ENCODE measurements around the gene MT2A. TPM values are rescaled to one million over a fixed set of nuclear protein-coding genes. Genes with fewer than 3 reads are reported as not detected.

The MT2A gene
- total and polyA plus RNA-seq, 2 donors (not counting 1 experiment from before 2014, with no cell fraction given), result 3.1 to 14.4 TPM

- peaks cover 0 to 3% of the 10 kb centered on the region in 2 donors for H3K4me1 ChIP-seq (ENCODE audit: control insufficient read depth in 2 of 2, insufficient read depth in 2 of 2, low read length in 2 of 2)
- peaks cover 6% of the 10 kb centered on the region for H3K27me3 Mint-ChIP-seq
- H2AFZ ChIP-seq (ENCODE audit: insufficient read depth, low read depth, low read length, poor library complexity, severe bottlenecking), result peak overlapping the region; percentile 28
- POLR2A ChIA-PET, result interaction anchor here (1.0 kb wide), 1 partner anchor 24 kb away, joined by 4 read pairs; no protein-coding TSS in a partner anchor
- peak; percentile 98 for ATAC-seq (ENCODE audit: low read depth)
- H3K4me3 Mint-ChIP-seq, result no peak overlapping the region
- no peak overlapping the region for H3K9ac ChIP-seq (ENCODE audit: low read length)
- no peak overlapping the region for H3K27ac ChIP-seq (ENCODE audit: low read length in 2 of 2)
- no peak overlapping the region for H3K4me2 ChIP-seq (replicated peaks; ENCODE audit: low read depth, low read length, poor library complexity, severe bottlenecking)
- H3K9me3 Mint-ChIP-seq (ENCODE audit: insufficient read depth), result no peaks in the 10 kb centered on the region
- no peaks in the 10 kb centered on the region for H3K79me2 ChIP-seq (ENCODE audit: control insufficient read depth, insufficient read depth, low read length)
- H3K27ac Mint-ChIP-seq, result no peak overlapping the region
- no peak for TF ChIP-seq EZH2 (IDR thresholded peaks at IDR 0.05; ENCODE audit: borderline replicate concordance, insufficient read depth, low read depth, low read length, poor library complexity, severe bottlenecking)
- TF ChIP-seq CTCF (IDR thresholded peaks at IDR 0.05), result peak; percentile 72
- CTCF ChIA-PET, result interaction anchor here (0.8 to 4.0 kb wide), 8 partner anchors 9 to 130 kb away, joined by 3 to 53 read pairs (median 5); partner anchors contain the start of gene MT1X
- intact Hi-C loops (cut with micrococcal nuclease), result loop anchor here (2.0 kb wide), 1 partner anchor 32 kb away; the partner anchor contains the start of gene MT2A
- 22% methylated on average over 8 of the region's 8 CpGs for WGBS (ENCODE audit: insufficient coverage)
- peaks cover 0 to 3% (median 0%) of the 10 kb centered on the region in 3 donors for H3K9me3 ChIP-seq (ENCODE audit: control extremely low read depth in 1 of 3, control insufficient read depth in 2 of 3, insufficient read depth in 1 of 3, low read length in 2 of 3)
- no peak overlapping the region for H3K4me3 ChIP-seq (ENCODE audit: control extremely low read depth in 1 of 5, extremely low read depth in 1 of 5, insufficient read depth in 1 of 5, low read depth in 2 of 5, low read length in 4 of 5)
- no peaks in the 10 kb centered on the region for H4K20me1 ChIP-seq (ENCODE audit: control insufficient read depth, insufficient read depth, low read length, poor library complexity, severe bottlenecking)
- H3K27me3 ChIP-seq (replicated peaks in 1 of 4; ENCODE audit: control extremely low read depth in 1 of 4, control insufficient read depth in 3 of 4, insufficient read depth in 4 of 4, low read length in 3 of 4), result no peaks in the 10 kb centered on the region
- no peaks in the 10 kb centered on the region for H3K36me3 ChIP-seq (replicated peaks in 1 of 2; ENCODE audit: control extremely low read depth in 1 of 2, control insufficient read depth in 1 of 2, extremely low read depth in 1 of 2, insufficient read depth in 2 of 2, low read length in 1 of 2)
- H3K4me1 Mint-ChIP-seq, result peaks cover 1% of the 10 kb centered on the region
- DNase-seq, result peak; percentile 76
These were observed 31.6 kb upstream of the MT2A start for GRCh38 chr16:56576585-56577299.

GRCh38 chr16:56577300-56577625 lies 31.1 kb upstream of the MT2A start:
- 80% methylated on average over 3 of the region's 4 CpGs for WGBS (ENCODE audit: insufficient coverage)
- no peak overlapping the region for H3K27ac Mint-ChIP-seq

More at GRCh38 chr16:56577300-56577625, 31.1 kb upstream of the MT2A start:
- H3K27me3 Mint-ChIP-seq, result peaks cover 11% of the 10 kb centered on the region
- H3K79me2 ChIP-seq (ENCODE audit: control insufficient read depth, insufficient read depth, low read length), result no peaks in the 10 kb centered on the region
- H3K36me3 ChIP-seq (replicated peaks in 1 of 2; ENCODE audit: control extremely low read depth in 1 of 2, control insufficient read depth in 1 of 2, extremely low read depth in 1 of 2, insufficient read depth in 2 of 2, low read length in 1 of 2), result no peaks in the 10 kb centered on the region
- no peak overlapping the region for H3K4me2 ChIP-seq (replicated peaks; ENCODE audit: low read depth, low read length, poor library complexity, severe bottlenecking)
- H3K4me3 Mint-ChIP-seq, result no peak overlapping the region
- H3K27me3 ChIP-seq (replicated peaks in 1 of 4; ENCODE audit: control extremely low read depth in 1 of 4, control insufficient read depth in 3 of 4, insufficient read depth in 4 of 4, low read length in 3 of 4), result no peaks in the 10 kb centered on the region
- ChIA-PET POLR2A (interaction anchor here (1.0 kb wide), 1 partner anchor 23 kb away, joined by 4 read pairs; no protein-coding TSS in a partner anchor), CTCF (interaction anchor here (1.2 to 4.0 kb wide), 5 partner anchors 23 to 130 kb away, joined by 4 to 53 read pairs (median 6); partner anchors contain the start of gene MT1X)
- ATAC-seq (ENCODE audit: low read depth) (no peak), DNase-seq (no peak)
- H3K9ac ChIP-seq (ENCODE audit: low read length), result no peak overlapping the region
- peak overlapping the region; percentile 28 for H2AFZ ChIP-seq (ENCODE audit: insufficient read depth, low read depth, low read length, poor library complexity, severe bottlenecking)
- peaks cover 0 to 3% (median 0%) of the 10 kb centered on the region in 3 donors for H3K9me3 ChIP-seq (ENCODE audit: control extremely low read depth in 1 of 3, control insufficient read depth in 2 of 3, insufficient read depth in 1 of 3, low read length in 2 of 3)
- peak; percentile 32 for TF ChIP-seq CTCF (IDR thresholded peaks at IDR 0.05)
- TF ChIP-seq EZH2 (IDR thresholded peaks at IDR 0.05; ENCODE audit: borderline replicate concordance, insufficient read depth, low read depth, low read length, poor library complexity, severe bottlenecking), result no peak
- no peaks in the 10 kb centered on the region for H3K9me3 Mint-ChIP-seq (ENCODE audit: insufficient read depth)
- no peak overlapping the region for H3K4me3 ChIP-seq (ENCODE audit: control extremely low read depth in 1 of 5, extremely low read depth in 1 of 5, insufficient read depth in 1 of 5, low read depth in 2 of 5, low read length in 4 of 5)
- intact Hi-C loops (cut with micrococcal nuclease), result loop anchor here (2.0 kb wide), 1 partner anchor 32 kb away; the partner anchor contains the start of gene MT2A
- H3K4me1 Mint-ChIP-seq, result peaks cover 1% of the 10 kb centered on the region
- H3K27ac ChIP-seq (ENCODE audit: low read length in 2 of 2), result no peak overlapping the region
- peaks cover 0 to 3% of the 10 kb centered on the region in 2 donors for H3K4me1 ChIP-seq (ENCODE audit: control insufficient read depth in 2 of 2, insufficient read depth in 2 of 2, low read length in 2 of 2)
- H4K20me1 ChIP-seq (ENCODE audit: control insufficient read depth, insufficient read depth, low read length, poor library complexity, severe bottlenecking), result no peaks in the 10 kb centered on the region
